HCT116 (cell line): ENCODE data around the gene KRTAP5-4. TPM values are rescaled to one million over a fixed set of nuclear protein-coding genes. Genes with fewer than 3 reads are reported as not detected.

Experiments used
- ATAC-seq: fragments of 200-7000 bp; cut with Tn5 transposase; 2 replicates; pipeline ENCODE4 v1.9.1; 2020; ENCODE audit warnings: mild to moderate bottlenecking, moderate library complexity
- BruUV-seq: library from RNA; stranded (reverse); fragments of 400-500 nt; replicated peaks from 2 replicates; lab custom pipeline; 2021; lab: Mats Ljungman, UMichigan
- CTCF ChIA-PET: fragments of 300-600 bp; sonication (Branson Sonifier 250); formaldehyde crosslinking; loops from one replicate; lab custom pipeline; 2021; ENCODE audit warnings: antibody characterized with exemption; lab: Charles Lee
- POLR2A ChIA-PET: fragments of 300-600, 350-600 bp; sonication (Branson Sonifier 250); formaldehyde crosslinking; loops from one replicate; lab custom pipeline; 2021; ENCODE audit warnings: antibody characterized with exemption; lab: Charles Lee
- RAD21 ChIA-PET, 2 experiments: fragments of 300-600 bp; sonication (Branson Sonifier 250); formaldehyde crosslinking; loops; one replicate each; lab custom pipeline; 2023; ENCODE audit warnings: low total read pairs in 2 of 2; ENCODE audit not compliant: uncharacterized antibody in 2 of 2, unreplicated experiment in 2 of 2, low non-redundant PET in 1 of 2; lab: Charles Lee
- DNase-seq: peaks from one replicate; pipeline ENCODE4 v3.0.0-alpha.2; 2010; ENCODE audit warnings: low read depth, low spot score
- H2AFZ ChIP-seq: fragments of 200-600 bp; shearing (Covaris generic), sonication (generic); 2 replicates; pipeline ENCODE4 v1.6.1; 2017; ENCODE audit warnings: low read depth, mixed run types, mixed read lengths, antibody characterized with exemption, low read length; ENCODE audit not compliant: poor library complexity, severe bottlenecking
- H3K27ac ChIP-seq: 2 replicates; pipeline ENCODE4 v1.5.1; 2012; ENCODE audit warnings: low read depth, low read length
- H3K27me3 ChIP-seq: fragments of 200-600 bp; sonication (generic); 2 replicates; pipeline ENCODE4 v1.6.1; 2016; ENCODE audit warnings: mixed run types, low read length, mixed read lengths; ENCODE audit not compliant: insufficient read depth
- H3K36me3 ChIP-seq, 2 experiments: fragments of 200-500 bp in 1 of 2; fragments of 200-600 bp in 1 of 2; sonication (Bioruptor generic) in 1 of 2; sonication (generic) in 1 of 2; 2 replicates each; pipeline versions ENCODE4 v1.5.1 to v1.6.1; 2014 to 2016; ENCODE audit warnings: low read length in 2 of 2, inconsistent platforms in 1 of 2, mixed read lengths in 1 of 2, mixed run types in 1 of 2; ENCODE audit not compliant: insufficient read depth in 2 of 2, control insufficient read depth in 1 of 2
- H3K4me1 ChIP-seq, 2 experiments: fragments of 200-600 bp in 1 of 2; sonication (generic) in 1 of 2; 2 replicates each; pipeline versions ENCODE4 v1.5.1 to v1.6.1; 2012 to 2017; ENCODE audit warnings: low read length in 2 of 2, inconsistent platforms in 1 of 2, mild to moderate bottlenecking in 1 of 2, mixed read lengths in 1 of 2, mixed run types in 1 of 2, moderate library complexity in 1 of 2; ENCODE audit not compliant: insufficient read depth in 2 of 2, control insufficient read depth in 1 of 2
- H3K4me2 ChIP-seq: fragments of 200-600 bp; sonication (generic); 2 replicates; pipeline ENCODE4 v1.6.1; 2017; ENCODE audit warnings: mixed run types, low read length, mixed read lengths
- H3K4me3 ChIP-seq, 2 experiments: fragments of 200-600 bp in 1 of 2; sonication (generic) in 1 of 2; replicated peaks in 1 of 2; 2 replicates each; pipeline ENCODE4 v1.5.1; 2011 to 2016; ENCODE audit warnings: low read length in 2 of 2, control low read depth in 1 of 2, low read depth in 1 of 2, mild to moderate bottlenecking in 1 of 2, mixed read lengths in 1 of 2, mixed run types in 1 of 2
- H3K79me2 ChIP-seq: fragments of 200-600 bp; sonication (generic); 2 replicates; pipeline ENCODE4 v1.6.1; 2017; ENCODE audit warnings: mild to moderate bottlenecking, mixed run types, low read length, moderate library complexity, mixed read lengths; ENCODE audit not compliant: insufficient read depth
- H3K9ac ChIP-seq: fragments of 200-600 bp; sonication (generic); 2 replicates; pipeline ENCODE4 v1.6.1; 2016; ENCODE audit warnings: low read length, mixed read lengths
- H3K9me2 ChIP-seq: fragments of 200-600 bp; sonication (generic), shearing (Covaris generic); 2 replicates; pipeline ENCODE4 v1.6.1; 2017; ENCODE audit warnings: mixed run types, mild to moderate bottlenecking, moderate library complexity; ENCODE audit not compliant: insufficient read depth
- H3K9me3 ChIP-seq, 2 experiments: fragments of 200-500 bp in 1 of 2; fragments of 200-600 bp in 1 of 2; sonication (Bioruptor generic) in 1 of 2; sonication (generic) in 1 of 2; 2 replicates each; pipeline ENCODE4 v1.6.1; 2014 to 2017; ENCODE audit warnings: low read length in 2 of 2, mixed read lengths in 2 of 2, inconsistent platforms in 1 of 2, low read depth in 1 of 2, mild to moderate bottlenecking in 1 of 2, mixed run types in 1 of 2, moderate library complexity in 1 of 2; ENCODE audit not compliant: control insufficient read depth in 1 of 2, insufficient read depth in 1 of 2
- H4K20me1 ChIP-seq: fragments of 200-600 bp; sonication (generic), shearing (Covaris generic); 2 replicates; pipeline ENCODE4 v1.6.1; 2017; ENCODE audit warnings: mixed run types, mild to moderate bottlenecking, moderate library complexity; ENCODE audit not compliant: insufficient read depth
- ATF3 ChIP-seq: IDR thresholded peaks from 2 replicates; pipeline ENCODE4 v1.6.1; 2012
- JUND ChIP-seq: IDR thresholded peaks from 2 replicates; pipeline ENCODE4 v1.6.1; 2012
- MAX ChIP-seq: IDR thresholded peaks from 2 replicates; pipeline ENCODE4 v1.6.1; 2012
- POLR2A ChIP-seq: IDR thresholded peaks from 2 replicates; pipeline ENCODE4 v1.7.0; 2011; ENCODE audit warnings: borderline replicate concordance; ENCODE audit not compliant: insufficient read depth, insufficient read length; ENCODE audit errors: extremely low read depth
- RAD21 ChIP-seq: IDR thresholded peaks from 2 replicates; pipeline ENCODE4 v1.6.1; 2012; ENCODE audit warnings: low read depth, mild to moderate bottlenecking
- SIN3A ChIP-seq: IDR thresholded peaks from 2 replicates; pipeline ENCODE4 v1.6.1; 2012; ENCODE audit warnings: low read depth
- SP1 ChIP-seq: IDR thresholded peaks from 2 replicates; pipeline ENCODE4 v1.6.1; 2012; ENCODE audit warnings: low read depth
- TCF7L2 ChIP-seq: IDR thresholded peaks from 2 replicates; pipeline ENCODE4 v1.7.0; 2011; ENCODE audit warnings: borderline replicate concordance, inconsistent platforms; ENCODE audit not compliant: insufficient read depth, insufficient read length; ENCODE audit errors: extremely low read depth
- ZFX ChIP-seq: fragments of 450-650 bp; IDR thresholded peaks from 2 replicates; pipeline ENCODE4 v1.6.1; 2017
- ZNF274 ChIP-seq: fragments of 200-500 bp; sonication (Bioruptor generic); IDR thresholded peaks from 2 replicates; pipeline ENCODE4 v1.6.1; 2014; ENCODE audit warnings: mild to moderate bottlenecking, low read depth, low read length, inconsistent platforms
- intact Hi-C: fragments of 100-400 bp; cut with micrococcal nuclease; formaldehyde crosslinking; loops from 2 replicates; pipeline ENCODE4 v1.10.0; 2022
- total RNA-seq: library from RNA; stranded (reverse); gene quantifications from one replicate; pipeline ENCODE4 v1.2.1, GENCODE V29; 2021; ENCODE audit not compliant: unreplicated experiment
- TF ChIP-seq, protein P1 (sequence below), 3 experiments: fragments of 200-600 bp in 1 of 3; sonication (generic) in 1 of 3; IDR thresholded peaks in 2 of 3; conservative IDR thresholded peaks in 1 of 3; 2 replicates each; pipeline ENCODE4 v1.5.1; 2012 to 2017; ENCODE audit warnings: low read depth in 2 of 3, low read length in 2 of 3, antibody characterized with exemption in 1 of 3, borderline replicate concordance in 1 of 3, control low read depth in 1 of 3, mild to moderate bottlenecking in 1 of 3, mixed read lengths in 1 of 3, mixed run types in 1 of 3, moderate library complexity in 1 of 3; ENCODE audit not compliant: insufficient read depth in 1 of 3

The KRTAP5-4 gene
- total RNA-seq, 1 experiment from 2014 or later, result not detected

DNA sequence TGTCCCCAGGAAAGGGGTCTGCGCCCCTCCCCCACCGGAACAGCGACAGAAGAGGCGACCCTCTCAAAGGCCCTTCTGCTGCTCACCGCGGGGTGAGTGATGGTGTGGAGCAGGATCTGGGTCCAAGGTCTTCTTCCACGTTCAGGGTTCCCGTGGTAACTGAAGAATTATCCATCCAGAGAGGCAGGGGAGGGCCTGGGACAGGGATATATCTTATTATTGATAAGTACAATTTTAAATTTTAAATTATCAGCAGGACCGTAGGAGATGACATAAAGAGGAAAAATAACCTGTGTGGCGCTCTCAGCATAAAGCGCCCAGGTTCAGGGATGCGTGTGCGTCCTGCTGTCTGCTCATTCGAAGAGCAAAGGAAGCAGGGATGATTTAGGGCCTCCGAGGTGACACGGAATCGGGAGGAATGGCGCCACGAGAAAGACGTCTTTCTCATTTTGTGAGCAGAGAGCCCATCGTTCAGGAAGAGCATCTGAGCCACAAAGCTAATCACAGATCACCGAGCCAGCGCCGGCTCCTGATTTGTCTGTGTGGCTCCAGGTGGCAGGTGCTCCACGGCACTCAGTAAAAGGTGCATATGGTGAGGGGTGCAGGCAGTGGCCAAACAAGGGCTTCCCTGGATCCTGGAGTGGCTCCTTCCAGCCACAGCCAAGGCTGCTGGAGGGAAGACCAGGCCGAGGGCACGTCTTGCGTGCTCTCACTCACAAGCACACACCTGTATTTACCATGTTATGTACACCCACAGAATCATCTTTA is 26.9 kb upstream of the KRTAP5-4 start:
- Histone ChIP-seq H3K4me3 (no peak overlapping the region), H3K27me3 (no peaks in the 10 kb centered on the region), H3K79me2 (no peaks in the 10 kb centered on the region), H3K9me3 (no peaks in the 10 kb centered on the region), H3K9ac (no peak overlapping the region), H3K4me1 (peaks cover 0 to 7% of the 10 kb centered on the region in 2 experiments; a peak in 3 of 4 replicates), H3K27ac (no peak overlapping the region), H4K20me1 (no peaks in the 10 kb centered on the region), H2AFZ (no peak overlapping the region), H3K9me2 (no peaks in the 10 kb centered on the region), H3K4me2 (no peak overlapping the region), H3K36me3 (no peaks in the 10 kb centered on the region)
- BruUV-seq, result no TSS peak
- ATAC-seq (no peak), DNase-seq (no peak)
- no peak for TF ChIP-seq RAD21
- TF ChIP-seq SIN3A, result no peak
- TF ChIP-seq, protein P1, sequence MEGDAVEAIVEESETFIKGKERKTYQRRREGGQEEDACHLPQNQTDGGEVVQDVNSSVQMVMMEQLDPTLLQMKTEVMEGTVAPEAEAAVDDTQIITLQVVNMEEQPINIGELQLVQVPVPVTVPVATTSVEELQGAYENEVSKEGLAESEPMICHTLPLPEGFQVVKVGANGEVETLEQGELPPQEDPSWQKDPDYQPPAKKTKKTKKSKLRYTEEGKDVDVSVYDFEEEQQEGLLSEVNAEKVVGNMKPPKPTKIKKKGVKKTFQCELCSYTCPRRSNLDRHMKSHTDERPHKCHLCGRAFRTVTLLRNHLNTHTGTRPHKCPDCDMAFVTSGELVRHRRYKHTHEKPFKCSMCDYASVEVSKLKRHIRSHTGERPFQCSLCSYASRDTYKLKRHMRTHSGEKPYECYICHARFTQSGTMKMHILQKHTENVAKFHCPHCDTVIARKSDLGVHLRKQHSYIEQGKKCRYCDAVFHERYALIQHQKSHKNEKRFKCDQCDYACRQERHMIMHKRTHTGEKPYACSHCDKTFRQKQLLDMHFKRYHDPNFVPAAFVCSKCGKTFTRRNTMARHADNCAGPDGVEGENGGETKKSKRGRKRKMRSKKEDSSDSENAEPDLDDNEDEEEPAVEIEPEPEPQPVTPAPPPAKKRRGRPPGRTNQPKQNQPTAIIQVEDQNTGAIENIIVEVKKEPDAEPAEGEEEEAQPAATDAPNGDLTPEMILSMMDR (IDR thresholded peaks at IDR 0.05 in 2 of 3, conservative IDR thresholded peaks at IDR 0.05 in 1 of 3; ENCODE audit: borderline replicate concordance in 1 of 3, insufficient read depth in 1 of 3, low read depth in 2 of 3, low read length in 2 of 3), result no peak
- TF ChIP-seq MAX, result no peak
- TF ChIP-seq ZFX, result no peak
- no peak for TF ChIP-seq JUND
- no peak for TF ChIP-seq ATF3
- TF ChIP-seq POLR2A, result no peak
- TF ChIP-seq TCF7L2, result no peak
- no peak for TF ChIP-seq ZNF274
- no peak for TF ChIP-seq SP1
- ChIA-PET CTCF (interaction anchor here (1.0 kb wide), 1 partner anchor 102 kb away, joined by 3 read pairs; no protein-coding TSS in a partner anchor), POLR2A (no interaction called here), RAD21 (no interaction called here)
- intact Hi-C loops, result no loop called here
